Measurements from ENCODE around the gene FGGY.

The FGGY gene

GRCh38 chr1:59511476-59512465 is 214.9 kb downstream of the FGGY start:
- Histone ChIP-seq H3K9me3 (ENCODE audit: low read length) (no peaks in the 10 kb centered on the region), H3K9ac (ENCODE audit: low read length) (no peak overlapping the region), H3K4me1 (ENCODE audit: insufficient read depth, low read length) (peaks cover 52% of the 10 kb centered on the region), H3K27ac (ENCODE audit: low read depth, low read length) (no peak overlapping the region), H3K36me3 (ENCODE audit: insufficient read depth, low read length) (no peaks in the 10 kb centered on the region), H3K27me3 (ENCODE audit: control insufficient read depth in 1 of 2, insufficient read depth in 2 of 2, low read length in 2 of 2) (no peaks in the 10 kb centered on the region), H3K4me3 (ENCODE audit: low read depth in 1 of 2, low read length in 2 of 2) (no peak overlapping the region)

- no peak overlapping the region for H3K27ac ChIP-seq (ENCODE audit: low read depth, low read length)
- H3K27me3 ChIP-seq (ENCODE audit: control insufficient read depth in 1 of 2, insufficient read depth in 2 of 2, low read length in 2 of 2) = no peaks in the 10 kb centered on the region
- H3K4me3 ChIP-seq (ENCODE audit: low read depth in 1 of 2, low read length in 2 of 2) = no peak overlapping the region
- peaks cover 49% of the 10 kb centered on the region for H3K4me1 ChIP-seq (ENCODE audit: insufficient read depth, low read length)
- no peaks in the 10 kb centered on the region for H3K36me3 ChIP-seq (ENCODE audit: insufficient read depth, low read length)
- no peaks in the 10 kb centered on the region for H3K9me3 ChIP-seq (ENCODE audit: low read length)
- no peak overlapping the region for H3K9ac ChIP-seq (ENCODE audit: low read length)
Measured at GRCh38 chr1:59512702-59513101, 215.8 kb downstream of the FGGY start.

DNA sequence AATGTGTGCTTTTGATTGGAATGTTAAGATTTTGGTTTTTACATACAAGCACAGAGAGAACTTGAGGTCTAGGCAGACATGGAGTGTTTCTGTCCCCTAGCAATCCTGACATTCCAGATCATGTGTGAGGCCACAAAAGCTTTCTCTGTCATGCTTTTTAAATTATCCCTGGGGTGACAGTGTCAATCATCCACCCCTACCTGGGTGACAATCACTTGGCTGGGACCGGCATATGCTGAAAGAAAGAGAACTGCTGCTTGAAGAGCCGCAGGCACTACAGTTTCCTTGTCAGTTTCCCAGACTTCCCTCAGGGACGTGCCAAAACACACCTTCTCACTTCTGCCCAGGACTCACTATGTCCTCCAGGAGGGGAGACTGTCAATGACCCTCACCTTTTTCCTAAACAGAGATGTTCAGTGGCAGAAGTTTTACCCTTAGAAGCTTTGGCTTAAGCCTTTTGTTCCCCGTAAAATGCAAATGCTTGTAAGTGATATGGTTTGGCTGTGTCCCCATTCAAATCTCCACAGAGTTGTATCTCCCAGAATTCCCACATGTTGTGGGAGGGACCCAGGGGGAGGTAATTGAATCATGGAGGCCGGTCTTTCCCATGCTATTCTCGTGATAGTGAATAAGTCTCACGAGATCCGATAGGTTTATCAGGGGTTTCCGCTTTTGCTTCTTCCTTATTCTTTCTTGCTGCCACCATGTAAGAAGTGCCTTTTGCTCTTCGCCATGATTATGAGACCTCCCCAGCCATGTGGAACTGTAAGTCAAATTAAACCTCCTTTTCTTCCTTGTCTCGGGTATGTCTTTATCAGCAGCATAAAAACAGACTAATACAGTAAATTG is 217.4 kb downstream of the FGGY start:
- Histone ChIP-seq H3K9me3 (ENCODE audit: low read length) (no peaks in the 10 kb centered on the region), H3K4me3 (ENCODE audit: low read depth in 1 of 2, low read length in 2 of 2) (no peak overlapping the region), H3K4me1 (ENCODE audit: insufficient read depth, low read length) (peaks cover 38% of the 10 kb centered on the region), H3K27me3 (ENCODE audit: control insufficient read depth in 1 of 2, insufficient read depth in 2 of 2, low read length in 2 of 2) (no peaks in the 10 kb centered on the region), H3K27ac (ENCODE audit: low read depth, low read length) (no peak overlapping the region), H3K36me3 (ENCODE audit: insufficient read depth, low read length) (no peaks in the 10 kb centered on the region), H3K9ac (ENCODE audit: low read length) (no peak overlapping the region)

DNA sequence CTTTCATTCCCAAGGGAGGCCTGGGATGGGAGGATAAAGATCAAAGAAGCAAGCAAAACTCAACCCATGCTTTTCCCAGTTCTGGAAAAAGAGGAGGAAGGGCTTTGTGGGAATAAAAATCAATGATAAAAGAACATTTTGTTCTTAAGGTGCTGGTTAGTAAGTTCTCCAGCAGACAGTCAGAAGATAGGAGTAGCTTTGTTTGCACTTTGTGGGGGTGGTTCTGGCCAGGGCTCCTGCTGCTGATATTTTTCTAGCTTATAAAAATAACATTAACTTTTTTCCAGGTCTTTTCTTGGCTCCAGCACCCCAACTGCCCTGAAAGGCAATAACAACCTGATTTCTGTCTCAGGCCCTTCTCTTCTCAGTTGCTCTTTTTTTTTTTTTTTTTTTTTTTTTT is 220.0 kb downstream of the FGGY start:
- H3K9ac ChIP-seq (ENCODE audit: low read length) = no peak overlapping the region
- no peaks in the 10 kb centered on the region for H3K36me3 ChIP-seq (ENCODE audit: insufficient read depth, low read length)
- H3K4me1 ChIP-seq (ENCODE audit: insufficient read depth, low read length) = peaks cover 39% of the 10 kb centered on the region
- no peak overlapping the region for H3K4me3 ChIP-seq (ENCODE audit: low read depth in 1 of 2, low read length in 2 of 2)
- H3K27ac ChIP-seq (ENCODE audit: low read depth, low read length) = no peak overlapping the region
- no peaks in the 10 kb centered on the region for H3K9me3 ChIP-seq (ENCODE audit: low read length)
- H3K27me3 ChIP-seq (ENCODE audit: control insufficient read depth in 1 of 2, insufficient read depth in 2 of 2, low read length in 2 of 2) = no peaks in the 10 kb centered on the region

DNA sequence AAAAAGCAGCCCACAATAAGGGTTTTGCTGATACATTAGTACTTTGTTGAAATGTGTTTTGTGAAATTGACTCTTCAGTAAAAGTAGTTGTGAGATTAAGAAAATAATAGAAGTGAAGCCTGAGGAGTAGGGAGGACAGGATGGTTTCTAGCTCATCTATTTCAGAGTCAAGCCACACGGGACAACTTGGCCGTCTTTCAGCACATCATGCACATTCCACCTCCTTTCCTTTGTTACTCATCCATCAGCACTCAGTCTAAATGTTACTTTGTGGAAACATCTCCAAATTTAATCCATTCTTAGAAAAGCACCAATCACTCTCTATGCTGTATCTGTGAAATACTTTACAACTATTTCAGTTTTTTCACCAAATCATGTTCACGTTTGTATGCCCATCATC is 223.3 kb downstream of the FGGY start:
- Histone ChIP-seq H3K36me3 (ENCODE audit: insufficient read depth, low read length) (no peaks in the 10 kb centered on the region), H3K9ac (ENCODE audit: low read length) (no peak overlapping the region), H3K9me3 (ENCODE audit: low read length) (no peaks in the 10 kb centered on the region), H3K27ac (ENCODE audit: low read depth, low read length) (no peak overlapping the region), H3K27me3 (ENCODE audit: control insufficient read depth in 1 of 2, insufficient read depth in 2 of 2, low read length in 2 of 2) (no peaks in the 10 kb centered on the region), H3K4me1 (ENCODE audit: insufficient read depth, low read length) (peaks cover 36% of the 10 kb centered on the region), H3K4me3 (ENCODE audit: low read depth in 1 of 2, low read length in 2 of 2) (no peak overlapping the region)

DNA sequence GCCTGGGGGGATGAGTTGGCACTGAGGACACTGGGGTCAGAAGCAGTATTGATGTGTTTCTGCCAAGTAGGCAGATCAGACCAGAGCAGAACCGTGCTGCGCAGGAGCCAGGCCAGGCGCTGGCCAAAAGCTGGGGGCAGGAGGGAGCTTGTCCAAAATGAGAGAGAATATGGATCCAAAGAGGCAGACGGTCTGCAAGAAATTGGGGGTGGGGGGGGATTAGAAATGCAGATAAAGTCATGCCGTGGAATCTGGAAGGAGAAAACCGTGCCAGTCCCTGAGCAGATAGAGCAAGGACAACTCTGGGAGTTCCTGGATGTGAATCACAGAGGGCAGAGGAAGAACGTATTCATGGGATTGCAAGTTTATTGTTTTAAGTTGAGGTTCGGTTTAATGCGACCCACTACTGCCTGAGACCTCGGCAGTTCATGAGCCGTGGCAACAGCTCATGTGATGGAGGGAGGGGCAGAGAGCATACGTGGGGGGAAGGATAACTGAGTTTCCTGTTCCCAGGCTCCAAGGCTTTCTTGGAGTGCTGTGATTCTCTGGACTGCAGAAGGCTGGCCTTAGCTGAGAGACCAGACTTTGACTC is 224.0 kb downstream of the FGGY start:
- peak overlapping the region in 1 of 2 donors; percentile 36 for H3K4me3 ChIP-seq (ENCODE audit: low read depth in 1 of 2, low read length in 2 of 2)
- no peaks in the 10 kb centered on the region for H3K9me3 ChIP-seq (ENCODE audit: low read length)
- H3K9ac ChIP-seq (ENCODE audit: low read length) = no peak overlapping the region
- H3K27ac ChIP-seq (ENCODE audit: low read depth, low read length) = peak overlapping the region; percentile 2
- no peaks in the 10 kb centered on the region for H3K36me3 ChIP-seq (ENCODE audit: insufficient read depth, low read length)
- H3K27me3 ChIP-seq (ENCODE audit: control insufficient read depth in 1 of 2, insufficient read depth in 2 of 2, low read length in 2 of 2) = no peaks in the 10 kb centered on the region
- peaks cover 36% of the 10 kb centered on the region for H3K4me1 ChIP-seq (ENCODE audit: insufficient read depth, low read length)

DNA sequence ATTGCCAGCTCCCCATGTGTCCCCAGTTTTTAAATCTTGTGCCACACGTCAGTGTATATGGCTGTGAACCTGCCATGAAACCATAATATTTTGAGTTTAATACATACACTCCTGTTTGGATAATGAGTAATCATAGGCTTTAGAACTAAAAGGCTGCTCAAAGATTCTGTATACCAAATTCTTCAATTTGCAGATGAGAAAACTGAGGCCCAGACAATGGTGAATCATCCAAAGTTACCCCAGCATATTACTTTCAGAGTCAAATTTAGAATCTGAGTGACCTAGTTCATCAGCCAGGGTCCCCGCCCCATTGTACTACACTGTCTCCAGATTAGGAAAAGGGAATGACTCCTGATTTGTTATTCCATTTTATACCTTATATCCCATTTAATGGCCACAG is 224.6 kb downstream of the FGGY start:
- H3K27me3 ChIP-seq (ENCODE audit: control insufficient read depth in 1 of 2, insufficient read depth in 2 of 2, low read length in 2 of 2) = no peaks in the 10 kb centered on the region
- H3K36me3 ChIP-seq (ENCODE audit: insufficient read depth, low read length) = no peaks in the 10 kb centered on the region
- H3K9me3 ChIP-seq (ENCODE audit: low read length) = no peaks in the 10 kb centered on the region
- no peak overlapping the region for H3K4me3 ChIP-seq (ENCODE audit: low read depth in 1 of 2, low read length in 2 of 2)
- H3K4me1 ChIP-seq (ENCODE audit: insufficient read depth, low read length) = peaks cover 33% of the 10 kb centered on the region
- H3K27ac ChIP-seq (ENCODE audit: low read depth, low read length) = peak overlapping the region; percentile 2
- no peak overlapping the region for H3K9ac ChIP-seq (ENCODE audit: low read length)

DNA sequence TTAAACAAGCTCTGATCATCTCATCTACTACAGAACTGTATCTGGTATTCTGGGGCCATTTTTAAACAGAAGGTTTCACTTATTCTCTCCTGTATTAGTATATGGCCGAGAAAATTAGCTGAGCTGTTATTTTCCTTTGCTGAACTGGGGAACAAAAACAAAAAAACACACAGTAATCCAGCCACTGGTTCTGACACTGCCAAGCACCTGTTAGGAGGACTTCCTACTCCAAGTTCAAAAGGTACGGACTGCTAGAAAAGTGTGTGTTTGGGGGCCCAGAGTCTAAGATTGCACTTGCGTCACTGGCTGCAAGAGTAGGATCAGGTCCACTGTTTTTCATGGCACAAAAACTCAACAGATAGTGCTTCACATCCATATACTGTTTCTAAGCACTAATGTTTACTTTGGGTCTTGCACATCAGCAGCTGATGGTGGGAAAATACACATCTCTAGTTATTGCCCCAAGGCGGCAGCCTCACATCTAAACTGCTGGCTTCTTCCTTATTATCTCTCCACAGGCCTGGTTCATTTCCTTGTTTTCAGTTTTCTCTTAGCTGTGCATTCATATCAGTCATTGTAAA is 226.1 kb downstream of the FGGY start:
- Histone ChIP-seq H3K4me1 (ENCODE audit: insufficient read depth, low read length) (peaks cover 28% of the 10 kb centered on the region), H3K36me3 (ENCODE audit: insufficient read depth, low read length) (no peaks in the 10 kb centered on the region), H3K27me3 (ENCODE audit: control insufficient read depth in 1 of 2, insufficient read depth in 2 of 2, low read length in 2 of 2) (no peaks in the 10 kb centered on the region), H3K9me3 (ENCODE audit: low read length) (no peaks in the 10 kb centered on the region), H3K9ac (ENCODE audit: low read length) (no peak overlapping the region), H3K27ac (ENCODE audit: low read depth, low read length) (no peak overlapping the region), H3K4me3 (ENCODE audit: low read depth in 1 of 2, low read length in 2 of 2) (no peak overlapping the region)

DNA sequence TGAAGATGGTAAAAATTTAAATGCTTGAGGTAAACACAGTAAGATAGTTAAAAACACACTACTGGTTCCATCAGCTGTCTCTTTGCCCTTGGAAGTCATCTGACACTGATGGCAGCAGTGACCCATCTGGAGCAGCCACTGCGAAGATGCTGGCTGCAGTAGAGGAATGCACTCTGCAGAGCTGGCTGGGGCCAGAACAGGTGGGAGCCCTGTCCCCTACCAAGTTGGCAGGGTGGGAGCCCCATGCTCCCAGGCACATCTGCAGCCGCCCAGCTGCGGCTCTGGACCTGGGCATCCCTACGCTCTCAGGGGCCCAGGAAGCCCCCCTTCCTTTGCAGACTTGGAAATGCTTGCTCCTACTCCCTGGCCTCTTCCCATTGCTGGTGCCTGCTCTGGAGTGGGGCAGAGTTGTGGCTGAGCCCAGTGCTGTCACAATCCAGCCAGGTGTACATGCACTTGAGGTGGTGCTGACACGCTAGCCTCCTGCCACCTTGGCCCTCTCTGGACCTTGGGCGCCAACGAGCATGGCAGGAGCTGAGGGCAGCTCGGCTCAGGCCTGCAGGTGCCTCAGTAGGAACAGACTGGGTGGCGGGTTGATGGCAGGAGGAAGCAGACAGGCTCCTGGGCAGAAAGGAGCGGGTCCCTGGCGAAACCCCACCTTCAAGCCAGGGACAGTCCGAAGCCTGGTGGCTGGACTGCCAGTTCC is 227.0 kb downstream of the FGGY start:
- Histone ChIP-seq H3K9me3 (ENCODE audit: low read length) (no peaks in the 10 kb centered on the region), H3K4me1 (ENCODE audit: insufficient read depth, low read length) (peaks cover 28% of the 10 kb centered on the region), H3K27me3 (ENCODE audit: control insufficient read depth in 1 of 2, insufficient read depth in 2 of 2, low read length in 2 of 2) (no peaks in the 10 kb centered on the region), H3K36me3 (ENCODE audit: insufficient read depth, low read length) (no peaks in the 10 kb centered on the region), H3K27ac (ENCODE audit: low read depth, low read length) (no peak overlapping the region), H3K9ac (ENCODE audit: low read length) (no peak overlapping the region), H3K4me3 (ENCODE audit: low read depth in 1 of 2, low read length in 2 of 2) (no peak overlapping the region)

DNA sequence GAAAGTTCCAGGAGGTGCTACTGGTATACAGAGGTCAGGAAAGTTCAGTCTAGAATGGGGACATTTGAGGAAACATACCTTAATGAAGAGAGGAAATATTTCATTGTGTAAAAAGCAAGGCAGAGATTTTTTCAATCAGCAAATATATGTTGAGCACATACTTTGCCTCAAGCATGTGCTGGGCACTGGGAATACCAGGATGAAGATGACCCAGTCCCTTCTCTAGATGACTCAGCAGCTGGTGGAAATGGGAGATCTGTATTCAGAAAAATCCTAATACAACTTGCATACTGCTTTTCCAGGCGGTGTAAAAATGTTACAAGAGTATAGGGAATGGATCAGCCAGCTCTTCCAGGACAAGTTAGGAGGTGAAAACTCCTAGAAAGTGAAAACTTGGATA is 229.3 kb downstream of the FGGY start:
- H3K9me3 ChIP-seq (ENCODE audit: low read length) = no peaks in the 10 kb centered on the region
- H3K4me3 ChIP-seq (ENCODE audit: low read depth in 1 of 2, low read length in 2 of 2) = no peak overlapping the region
- H3K36me3 ChIP-seq (ENCODE audit: insufficient read depth, low read length) = no peaks in the 10 kb centered on the region
- peaks cover 12% of the 10 kb centered on the region for H3K4me1 ChIP-seq (ENCODE audit: insufficient read depth, low read length)
- H3K27me3 ChIP-seq (ENCODE audit: control insufficient read depth in 1 of 2, insufficient read depth in 2 of 2, low read length in 2 of 2) = no peaks in the 10 kb centered on the region
- no peak overlapping the region for H3K9ac ChIP-seq (ENCODE audit: low read length)
- no peak overlapping the region for H3K27ac ChIP-seq (ENCODE audit: low read depth, low read length)

Data from muscle layer of colon (tissue), 2 donors.